Measurements from ENCODE around the gene TAPBP. TPM values are rescaled to one million over a fixed set of nuclear protein-coding genes. Genes with fewer than 3 reads are reported as not detected.

The TAPBP gene
- total and polyA plus RNA-seq, 9 of the 15 experiments (the other 6 are each of a cell fraction or from before 2014, with no cell fraction given) = 5.6 to 74.0 (median 22.3) TPM

DNA sequence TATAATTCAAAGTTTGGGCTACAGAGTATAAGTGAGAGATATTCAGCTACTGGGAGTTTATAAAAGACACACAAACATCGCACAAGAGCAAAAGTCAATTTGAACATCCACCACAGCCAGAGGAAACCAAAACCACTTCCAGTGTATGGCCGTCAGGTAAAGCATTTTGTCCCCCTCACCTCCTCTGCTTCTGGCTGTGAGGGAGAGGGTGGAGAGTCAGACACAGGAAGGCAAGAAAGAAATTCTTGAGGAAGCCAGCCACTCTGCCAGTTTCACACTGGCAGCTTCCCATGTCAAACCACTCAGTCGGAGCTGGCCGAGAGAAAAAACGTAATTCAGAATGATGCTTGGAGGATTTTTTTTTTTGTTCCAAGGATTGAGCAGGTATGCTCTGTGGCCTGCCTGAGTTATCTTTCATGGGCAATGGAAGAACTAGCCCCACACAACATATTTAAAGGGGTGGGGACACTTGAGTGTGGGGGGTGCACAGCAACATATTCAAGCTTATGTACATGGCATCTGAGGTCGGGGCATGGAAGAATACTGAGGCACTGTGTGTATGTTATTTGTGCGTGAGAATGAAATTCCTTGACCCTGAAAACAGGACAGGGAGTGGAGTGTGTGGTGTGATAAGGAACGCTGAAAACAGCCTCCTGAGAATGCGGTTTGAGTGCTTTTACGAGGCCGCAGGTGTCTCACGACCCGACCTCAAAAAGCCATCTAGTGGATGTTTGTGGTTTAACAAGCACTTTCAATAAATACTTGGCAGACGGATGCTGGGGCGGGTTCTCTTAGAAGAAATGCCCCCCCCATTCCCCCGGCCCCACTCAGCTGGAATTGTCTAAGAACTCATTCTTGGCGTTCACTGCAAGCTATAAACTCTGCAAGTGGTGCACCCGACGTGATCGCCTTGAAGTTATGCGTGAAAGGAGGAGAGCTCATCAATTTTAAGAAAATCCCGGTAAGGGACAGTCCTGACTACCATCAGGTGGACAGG lies 31.1 kb upstream of the TAPBP start (continued):
- TF ChIP-seq, protein P1, sequence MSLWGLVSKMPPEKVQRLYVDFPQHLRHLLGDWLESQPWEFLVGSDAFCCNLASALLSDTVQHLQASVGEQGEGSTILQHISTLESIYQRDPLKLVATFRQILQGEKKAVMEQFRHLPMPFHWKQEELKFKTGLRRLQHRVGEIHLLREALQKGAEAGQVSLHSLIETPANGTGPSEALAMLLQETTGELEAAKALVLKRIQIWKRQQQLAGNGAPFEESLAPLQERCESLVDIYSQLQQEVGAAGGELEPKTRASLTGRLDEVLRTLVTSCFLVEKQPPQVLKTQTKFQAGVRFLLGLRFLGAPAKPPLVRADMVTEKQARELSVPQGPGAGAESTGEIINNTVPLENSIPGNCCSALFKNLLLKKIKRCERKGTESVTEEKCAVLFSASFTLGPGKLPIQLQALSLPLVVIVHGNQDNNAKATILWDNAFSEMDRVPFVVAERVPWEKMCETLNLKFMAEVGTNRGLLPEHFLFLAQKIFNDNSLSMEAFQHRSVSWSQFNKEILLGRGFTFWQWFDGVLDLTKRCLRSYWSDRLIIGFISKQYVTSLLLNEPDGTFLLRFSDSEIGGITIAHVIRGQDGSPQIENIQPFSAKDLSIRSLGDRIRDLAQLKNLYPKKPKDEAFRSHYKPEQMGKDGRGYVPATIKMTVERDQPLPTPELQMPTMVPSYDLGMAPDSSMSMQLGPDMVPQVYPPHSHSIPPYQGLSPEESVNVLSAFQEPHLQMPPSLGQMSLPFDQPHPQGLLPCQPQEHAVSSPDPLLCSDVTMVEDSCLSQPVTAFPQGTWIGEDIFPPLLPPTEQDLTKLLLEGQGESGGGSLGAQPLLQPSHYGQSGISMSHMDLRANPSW (CRISPR knock-in tag; IDR thresholded peaks at IDR 0.05) = peak; percentile 89; the same call in 1 of the 2 replicates
- TF ChIP-seq RBM39 (optimal IDR thresholded peaks at IDR 0.05; ENCODE audit: low read depth, low read length) = no peak
- TF ChIP-seq, protein P2, sequence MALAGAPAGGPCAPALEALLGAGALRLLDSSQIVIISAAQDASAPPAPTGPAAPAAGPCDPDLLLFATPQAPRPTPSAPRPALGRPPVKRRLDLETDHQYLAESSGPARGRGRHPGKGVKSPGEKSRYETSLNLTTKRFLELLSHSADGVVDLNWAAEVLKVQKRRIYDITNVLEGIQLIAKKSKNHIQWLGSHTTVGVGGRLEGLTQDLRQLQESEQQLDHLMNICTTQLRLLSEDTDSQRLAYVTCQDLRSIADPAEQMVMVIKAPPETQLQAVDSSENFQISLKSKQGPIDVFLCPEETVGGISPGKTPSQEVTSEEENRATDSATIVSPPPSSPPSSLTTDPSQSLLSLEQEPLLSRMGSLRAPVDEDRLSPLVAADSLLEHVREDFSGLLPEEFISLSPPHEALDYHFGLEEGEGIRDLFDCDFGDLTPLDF (CRISPR knock-in tag; IDR thresholded peaks at IDR 0.05) = no peak
- no peak for TF ChIP-seq CHAMP1 (IDR thresholded peaks at IDR 0.05)
- TF ChIP-seq ZHX1 (conservative IDR thresholded peaks at IDR 0.05; ENCODE audit: low read length) = no peak
- peak; percentile 32 for TF ChIP-seq MEIS2 (IDR thresholded peaks at IDR 0.05; ENCODE audit: partially characterized antibody)
- TF ChIP-seq, protein P3, sequence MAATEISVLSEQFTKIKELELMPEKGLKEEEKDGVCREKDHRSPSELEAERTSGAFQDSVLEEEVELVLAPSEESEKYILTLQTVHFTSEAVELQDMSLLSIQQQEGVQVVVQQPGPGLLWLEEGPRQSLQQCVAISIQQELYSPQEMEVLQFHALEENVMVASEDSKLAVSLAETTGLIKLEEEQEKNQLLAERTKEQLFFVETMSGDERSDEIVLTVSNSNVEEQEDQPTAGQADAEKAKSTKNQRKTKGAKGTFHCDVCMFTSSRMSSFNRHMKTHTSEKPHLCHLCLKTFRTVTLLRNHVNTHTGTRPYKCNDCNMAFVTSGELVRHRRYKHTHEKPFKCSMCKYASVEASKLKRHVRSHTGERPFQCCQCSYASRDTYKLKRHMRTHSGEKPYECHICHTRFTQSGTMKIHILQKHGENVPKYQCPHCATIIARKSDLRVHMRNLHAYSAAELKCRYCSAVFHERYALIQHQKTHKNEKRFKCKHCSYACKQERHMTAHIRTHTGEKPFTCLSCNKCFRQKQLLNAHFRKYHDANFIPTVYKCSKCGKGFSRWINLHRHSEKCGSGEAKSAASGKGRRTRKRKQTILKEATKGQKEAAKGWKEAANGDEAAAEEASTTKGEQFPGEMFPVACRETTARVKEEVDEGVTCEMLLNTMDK (IDR thresholded peaks at IDR 0.05; ENCODE audit: borderline replicate concordance, insufficient read depth, low read depth, low read length, poor library complexity, severe bottlenecking) = no peak
- TF ChIP-seq SAFB (IDR thresholded peaks at IDR 0.05; ENCODE audit: borderline replicate concordance, low read depth, low read length) = no peak
- peak; percentile 92 for TF ChIP-seq DPF2 (IDR thresholded peaks at IDR 0.05)
- no peak for TF ChIP-seq CHD2 (IDR thresholded peaks at IDR 0.05; ENCODE audit: low read depth, low read length)
- no peak for TF ChIP-seq TFE3 (CRISPR knock-in tag; IDR thresholded peaks at IDR 0.05)
- TF ChIP-seq FUS (optimal IDR thresholded peaks at IDR 0.05; ENCODE audit: low read depth, low read length) = no peak

All from K562 (cell line).